GM18519 (cell line): ENCODE measurements around the gene HACD2.

Source experiments
- ATAC-seq: cut with Tn5 transposase; IDR thresholded peaks from one replicate; pipeline ENCODE4 v1.9.1; 2021; ENCODE audit warnings: mild to moderate bottlenecking, moderate library complexity; ENCODE audit not compliant: unreplicated experiment, low FRiP score

The HACD2 gene

DNA sequence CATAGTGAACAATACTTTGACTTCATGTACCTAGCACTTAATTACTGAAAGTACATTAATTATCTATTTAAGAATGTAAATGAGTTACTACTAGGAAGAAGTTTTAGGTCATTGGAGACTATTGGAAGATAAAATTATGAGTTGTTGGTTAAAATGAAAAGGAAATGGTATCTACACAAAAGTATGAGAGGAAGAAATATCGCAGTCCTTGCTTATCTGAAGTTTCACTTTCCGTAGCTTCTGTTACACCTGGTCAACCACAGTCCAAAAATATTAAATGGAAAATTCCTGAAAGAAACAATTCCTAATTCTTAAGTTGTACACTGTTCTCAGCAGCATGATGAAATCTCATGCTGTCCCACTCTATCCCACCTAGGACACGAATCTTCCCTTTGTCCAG is 57.8 kb downstream of the HACD2 start:
- ATAC-seq: no peak

DNA sequence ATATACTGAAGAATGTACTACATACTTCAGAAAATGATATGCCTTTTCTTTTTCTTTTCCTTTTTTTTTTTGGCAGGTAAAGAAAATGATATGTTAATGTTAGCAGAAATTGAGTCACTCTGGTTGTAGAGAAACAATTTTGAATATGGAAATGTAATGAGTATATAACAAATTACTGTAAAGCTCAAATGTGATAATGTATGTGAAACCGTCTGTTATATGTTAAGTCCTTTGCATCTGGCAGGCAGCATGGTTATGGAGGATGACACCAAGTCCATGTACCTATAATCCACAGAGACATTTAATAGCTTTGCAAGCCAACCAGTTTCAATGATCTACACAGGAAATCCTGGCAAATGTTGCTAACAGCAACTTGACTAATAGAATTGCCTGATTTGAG is 58.4 kb downstream of the HACD2 start:
- ATAC-seq: no peak

DNA sequence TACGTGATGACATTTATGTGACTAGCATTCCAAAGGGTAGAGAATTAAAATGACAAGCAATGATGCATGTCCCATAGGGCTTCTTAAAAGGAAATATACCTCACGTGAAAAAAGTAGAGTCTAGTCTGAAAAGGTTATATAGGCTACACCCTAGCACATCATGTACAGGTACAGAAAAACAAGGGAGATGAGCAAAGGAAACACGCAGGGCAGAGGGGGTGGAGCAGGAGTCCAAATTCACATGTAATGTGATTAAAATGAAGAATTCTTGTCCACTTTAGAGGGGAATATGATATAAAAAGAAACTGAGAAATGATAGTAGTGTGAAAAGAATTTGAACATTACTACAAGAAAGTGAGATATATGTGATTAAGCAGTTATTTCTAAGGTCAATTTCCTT is 59.4 kb downstream of the HACD2 start:
- no peak for ATAC-seq

DNA sequence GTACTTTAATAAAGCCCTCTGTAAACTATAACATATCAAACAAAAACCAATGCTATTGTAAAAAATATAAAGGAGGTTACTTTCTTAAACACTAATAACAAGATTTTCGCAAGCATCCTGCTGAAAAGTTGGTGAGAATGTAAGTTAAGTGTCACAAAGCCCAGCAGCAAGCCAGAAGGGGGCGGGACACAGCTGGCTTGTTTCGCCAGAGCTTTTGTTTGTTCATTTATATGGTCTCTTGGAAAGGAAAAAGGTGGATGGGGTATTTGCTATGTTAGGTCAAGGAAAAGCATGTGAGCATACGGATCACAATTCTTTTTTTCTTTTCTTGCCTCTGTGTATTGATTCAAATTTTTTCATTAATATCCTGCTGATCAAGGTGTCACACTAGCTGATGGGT is 59.9 kb downstream of the HACD2 start:
- no peak for ATAC-seq

DNA sequence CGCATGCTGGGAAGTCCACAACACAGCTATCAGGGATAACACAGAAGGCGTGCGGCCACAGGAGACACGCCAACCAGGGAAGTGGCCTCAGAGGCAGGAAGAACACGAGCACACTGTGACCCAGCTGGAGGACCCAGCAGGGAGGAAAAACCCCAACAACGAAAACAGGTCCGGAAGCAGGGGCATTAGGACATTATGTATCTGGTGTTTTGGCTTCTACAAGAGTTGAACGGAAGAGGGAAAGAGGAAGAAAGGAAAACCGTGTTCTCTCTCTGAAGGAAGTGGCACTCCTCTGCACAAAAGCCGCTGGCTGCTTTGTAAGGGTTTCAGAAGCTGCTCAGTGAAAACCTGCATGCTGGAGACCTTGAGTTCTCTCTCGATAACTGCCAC is 61.8 kb downstream of the HACD2 start:
- no peak for ATAC-seq

DNA sequence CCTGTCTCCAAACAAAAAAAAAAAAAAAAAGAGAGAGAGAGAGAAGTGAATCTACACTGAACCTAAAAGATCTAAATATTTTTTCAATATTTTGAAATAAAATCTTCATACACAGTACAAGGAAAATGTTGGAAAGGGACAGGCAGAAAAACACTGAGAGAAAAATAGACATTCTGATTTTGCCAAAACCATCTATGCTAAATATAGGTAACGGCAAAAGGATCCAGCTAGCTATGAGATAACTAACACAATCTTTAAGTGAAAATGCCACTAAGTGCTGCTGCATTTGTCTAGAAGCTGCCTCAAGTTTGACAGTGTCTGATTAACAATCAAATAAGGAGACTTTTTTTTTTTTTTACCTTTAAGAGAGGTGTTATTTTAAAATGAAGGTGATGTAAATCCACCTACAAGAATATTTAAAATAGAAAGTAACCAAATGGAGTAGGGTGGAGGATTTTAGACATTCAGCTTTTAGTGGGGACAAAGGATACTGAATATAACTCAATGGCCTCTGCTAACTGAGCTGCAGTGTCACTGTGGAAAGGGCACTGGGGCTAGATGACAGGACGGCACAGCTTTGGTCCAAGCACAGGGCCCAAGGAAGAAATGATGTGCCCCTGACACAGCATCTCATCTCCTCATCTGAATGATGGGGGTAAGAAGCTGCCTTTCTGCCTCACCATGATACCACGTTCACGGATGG is 62.4 kb downstream of the HACD2 start:
- ATAC-seq: no peak

DNA sequence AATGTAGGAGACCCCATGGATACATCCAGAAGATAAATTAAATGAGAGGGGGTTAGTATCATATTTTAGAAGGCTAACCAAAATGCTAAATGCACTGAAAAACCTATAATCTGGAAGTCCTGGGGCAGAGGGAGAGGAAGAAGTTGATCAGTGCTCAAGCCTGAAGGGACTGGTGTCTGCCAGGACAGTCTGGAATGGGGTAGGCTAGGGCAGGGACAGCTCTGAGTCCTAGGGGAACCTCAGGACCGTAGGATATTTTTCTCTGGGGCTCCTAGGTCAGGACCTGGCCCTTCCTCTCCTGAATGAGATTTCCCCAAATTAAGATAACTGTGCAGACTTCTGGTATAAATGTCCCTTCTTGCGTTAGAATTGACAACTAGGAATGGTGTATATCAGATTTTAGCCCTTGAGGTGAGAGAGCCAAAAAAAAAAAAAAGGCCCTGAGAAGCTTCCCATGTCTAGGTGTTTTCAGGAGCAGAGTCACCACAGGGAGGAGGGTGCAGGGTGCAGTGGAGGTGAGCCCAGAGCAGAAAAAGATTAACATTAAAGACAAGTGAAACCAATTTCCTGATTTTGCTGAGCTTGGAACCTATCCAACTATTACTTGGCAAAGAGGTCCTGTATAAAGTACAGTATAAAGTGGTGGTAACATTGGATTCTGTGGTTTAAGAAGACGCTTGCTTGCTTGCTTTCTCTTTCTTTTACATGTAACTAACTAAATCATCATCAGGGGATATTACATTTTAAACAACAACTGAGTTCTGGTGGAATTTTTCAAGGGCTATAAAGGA is 63.5 kb downstream of the HACD2 start:
- ATAC-seq: no peak

DNA sequence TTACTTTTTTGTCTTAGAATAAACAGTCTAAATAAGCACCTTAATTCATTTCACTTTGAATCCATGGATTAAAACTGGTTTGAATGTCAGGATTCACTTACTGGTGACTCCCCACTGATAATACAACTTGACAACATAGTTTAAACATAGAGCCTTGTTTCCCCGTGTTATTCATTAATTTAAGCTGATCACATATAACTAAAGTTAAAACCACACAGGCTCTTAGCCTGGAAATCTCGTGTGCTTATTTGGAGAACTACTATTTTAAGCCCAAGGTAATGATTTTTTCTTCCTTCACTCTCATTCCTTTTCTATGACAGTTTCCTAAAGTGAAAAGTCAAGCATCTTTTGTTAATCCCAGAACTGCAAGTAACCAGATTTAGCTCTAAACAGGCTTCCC is 64.2 kb downstream of the HACD2 start:
- ATAC-seq: no peak

DNA sequence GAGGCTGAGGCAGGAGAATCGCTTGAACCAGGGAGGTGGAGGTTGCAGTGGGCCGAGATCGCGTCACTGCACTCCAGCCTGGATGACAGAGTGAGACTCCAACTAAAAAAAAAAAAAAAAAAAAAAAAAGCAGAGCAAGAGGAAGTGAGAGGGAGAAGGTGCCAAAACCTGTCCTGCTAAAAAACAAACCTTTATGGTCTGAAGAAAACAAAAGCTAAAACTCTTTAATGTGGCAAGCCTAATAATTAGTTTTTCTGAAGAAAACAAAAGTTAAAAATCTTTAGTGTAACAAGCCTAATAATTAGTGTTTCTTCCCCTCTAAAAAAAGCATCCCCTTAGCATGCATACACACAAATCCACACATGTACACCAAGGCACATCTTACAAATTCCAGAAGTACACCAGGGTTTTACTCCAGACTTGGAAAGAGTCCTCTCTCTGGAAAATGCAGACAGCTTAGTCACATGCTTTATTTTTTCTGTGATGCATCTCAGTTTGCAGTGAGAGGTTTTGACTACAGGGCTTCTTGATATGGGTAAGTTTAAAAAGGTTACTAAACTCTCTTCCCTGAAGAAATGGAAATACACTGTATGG is 65.9 kb downstream of the HACD2 start:
- no peak for ATAC-seq

DNA sequence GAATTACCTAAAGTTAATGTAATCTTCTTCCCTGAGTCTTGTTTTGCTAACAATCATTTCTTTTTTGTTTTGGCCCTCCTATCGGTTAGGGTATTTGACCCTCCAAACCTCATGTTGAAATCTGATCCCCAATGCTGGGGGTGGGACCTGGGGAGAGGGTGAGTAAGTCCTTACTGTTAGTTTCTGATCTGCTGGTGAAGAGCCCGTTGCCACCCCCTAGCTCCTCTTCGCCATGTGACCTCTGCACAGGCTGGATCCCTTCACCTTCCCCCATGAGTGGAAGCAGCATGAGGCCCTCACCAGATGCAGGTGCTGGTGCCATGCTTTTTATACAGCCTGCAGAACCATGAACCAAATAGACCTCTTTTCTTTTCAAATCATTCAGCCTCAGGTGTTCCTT is 73.1 kb downstream of the HACD2 start:
- no peak for ATAC-seq

DNA sequence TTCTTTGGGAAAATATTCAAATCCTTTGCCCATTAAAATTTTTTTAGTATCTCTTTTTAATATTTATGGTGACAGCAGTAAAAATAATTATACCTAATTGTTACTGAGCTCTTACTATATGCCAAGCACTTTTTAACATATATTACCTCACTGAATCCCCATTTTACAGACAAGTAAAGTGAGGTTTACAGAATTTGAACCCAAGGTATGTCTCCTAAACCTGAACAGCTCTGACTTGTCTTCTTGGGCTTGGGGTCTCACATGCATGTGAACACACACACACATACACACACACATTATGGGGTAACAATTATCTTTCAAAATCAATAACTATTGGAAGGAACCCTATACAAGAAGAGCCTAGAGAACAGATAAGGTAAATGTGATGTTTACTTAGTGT is 73.8 kb downstream of the HACD2 start:
- ATAC-seq: no peak

DNA sequence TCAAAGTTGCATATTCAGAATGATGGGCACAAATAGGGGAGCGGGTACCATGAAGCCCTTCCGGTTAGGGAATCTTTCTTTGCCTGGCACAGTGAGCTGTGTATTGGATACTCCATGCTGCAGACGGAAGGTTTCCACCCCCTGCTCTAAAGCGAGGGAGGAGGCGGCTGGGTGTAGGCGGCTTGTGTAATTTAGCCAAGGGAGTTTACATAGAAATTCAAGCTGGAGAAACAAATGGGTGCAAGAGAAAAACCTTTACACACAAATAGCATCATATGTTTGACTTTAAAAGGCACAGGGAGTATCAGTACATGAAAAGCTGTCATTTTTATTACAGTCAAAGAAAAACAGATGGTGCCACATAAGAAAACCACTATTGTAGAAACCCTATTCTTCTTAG is 76.7 kb downstream of the HACD2 start:
- no peak for ATAC-seq

DNA sequence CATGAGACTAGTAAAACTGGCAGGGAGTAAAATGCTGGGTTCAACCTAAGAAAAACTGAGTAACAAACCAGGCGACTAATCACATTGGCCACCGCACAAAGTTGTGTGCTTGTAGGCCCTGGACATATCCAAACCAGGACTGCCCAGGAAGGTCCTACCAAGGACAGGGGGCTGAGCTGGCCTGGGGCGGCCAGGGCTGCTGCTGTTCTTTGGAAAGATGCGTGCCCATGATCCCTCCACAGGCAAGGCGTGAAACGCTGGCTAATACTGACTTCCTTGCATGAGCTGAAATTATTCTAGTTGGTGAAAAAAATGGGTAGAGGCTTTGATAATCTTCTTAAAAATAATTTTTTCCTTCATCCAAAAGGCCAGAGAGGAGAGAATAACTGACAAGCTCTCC is 79.0 kb downstream of the HACD2 start:
- ATAC-seq: no peak

DNA sequence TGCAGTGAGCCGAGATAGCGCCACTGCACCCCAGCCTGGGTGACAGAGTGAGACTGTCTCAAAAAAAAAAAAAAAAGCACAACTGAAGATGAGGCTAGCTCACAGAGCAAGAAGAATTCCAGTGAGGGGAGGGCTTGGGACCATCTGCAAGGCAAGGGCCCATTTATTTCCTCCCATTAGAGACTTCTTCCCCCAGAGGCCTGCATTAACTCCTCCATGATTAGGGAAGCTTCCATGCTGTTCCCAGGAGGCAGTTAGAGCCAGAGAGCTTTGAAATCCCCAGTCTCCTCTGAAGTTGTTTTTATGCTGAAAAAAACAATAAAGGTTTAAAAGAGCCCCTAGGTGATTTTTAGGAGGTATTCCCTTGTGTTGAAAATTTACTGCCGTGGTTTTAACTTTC is 81.7 kb downstream of the HACD2 start:
- ATAC-seq: no peak

DNA sequence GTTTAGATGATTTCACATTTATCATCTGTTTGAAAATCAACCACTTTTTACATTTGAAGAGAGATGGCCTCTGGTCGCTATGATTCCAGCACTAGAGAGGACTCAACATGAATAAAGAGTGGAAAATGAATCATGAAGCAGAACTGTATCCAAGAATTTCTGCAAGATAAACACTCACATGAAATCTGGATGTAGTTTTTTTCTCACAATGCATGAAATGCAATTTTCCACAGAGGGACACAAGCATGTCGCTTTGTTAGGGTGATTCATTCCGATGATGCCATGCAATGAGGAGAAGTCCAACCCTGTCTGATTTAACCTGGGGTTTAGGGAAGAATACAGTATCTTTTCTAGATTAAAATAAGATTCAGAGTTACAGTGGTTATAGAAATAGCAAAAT is 85.5 kb downstream of the HACD2 start:
- ATAC-seq: no peak

DNA sequence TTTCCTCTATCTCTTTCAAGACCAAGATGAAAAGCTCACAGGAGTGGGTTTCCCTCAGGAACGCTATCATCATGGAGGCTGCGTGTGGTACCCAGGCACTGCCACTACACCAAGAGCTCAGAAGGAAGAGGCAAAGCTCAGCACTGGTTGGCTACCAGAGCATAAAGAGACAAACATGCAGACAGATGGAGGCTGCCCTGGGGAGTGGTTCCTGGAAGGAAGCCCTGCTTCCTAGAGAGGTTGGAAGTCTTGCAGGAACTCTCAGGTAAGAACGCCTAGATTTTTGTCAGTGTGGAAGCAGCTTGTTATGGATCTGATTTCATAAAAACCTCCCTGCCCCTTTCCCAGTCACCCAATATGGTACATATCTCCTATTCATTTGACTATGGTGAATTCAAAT is 86.1 kb downstream of the HACD2 start:
- no peak for ATAC-seq

DNA sequence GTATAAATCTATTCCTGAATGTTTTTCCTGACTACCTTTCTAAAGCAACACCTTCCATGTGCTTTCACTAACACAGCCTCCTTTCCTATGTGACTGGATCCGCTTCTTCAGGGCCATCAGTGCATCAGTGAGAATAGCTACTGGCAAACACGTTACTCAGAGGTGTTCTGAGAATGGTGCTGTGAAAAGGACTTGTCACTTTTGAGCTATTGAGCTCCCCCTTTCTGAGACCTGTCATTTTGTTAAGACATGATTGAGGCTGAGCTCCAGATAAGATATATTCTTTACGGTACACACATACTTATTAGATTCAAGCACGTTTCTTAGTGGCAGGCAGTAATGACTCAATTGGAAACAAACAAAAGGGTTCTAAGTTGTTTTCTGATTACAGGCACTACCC is 90.9 kb downstream of the HACD2 start:
- ATAC-seq: no peak

DNA sequence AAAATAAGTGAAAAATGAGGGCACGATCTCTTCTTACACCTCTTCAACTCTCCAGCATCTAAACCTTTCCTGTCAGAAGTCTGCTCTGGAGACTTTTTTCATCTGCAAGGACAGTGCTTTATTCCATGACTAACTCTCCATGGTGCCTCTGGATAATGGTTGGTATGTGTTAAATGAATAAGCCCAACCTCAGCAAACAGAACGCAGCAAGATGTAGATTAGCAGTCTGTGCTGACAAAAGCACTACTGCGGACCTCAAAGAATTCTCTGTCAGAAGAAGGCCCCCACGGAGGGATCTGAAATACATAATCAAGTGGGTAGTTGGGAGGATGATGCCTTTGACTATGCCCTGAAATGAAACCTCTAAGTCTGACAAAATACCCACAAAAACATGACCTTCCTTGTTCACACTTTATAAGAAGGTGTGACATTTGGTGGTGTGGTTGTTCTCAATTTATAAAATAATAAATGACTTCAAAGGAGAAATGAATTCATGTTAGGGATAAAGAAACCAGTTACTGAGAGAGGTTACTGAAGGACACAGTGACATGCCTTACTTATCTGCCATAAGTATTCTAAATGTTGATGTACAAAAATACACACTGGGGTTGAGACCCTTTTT is 92.8 kb downstream of the HACD2 start:
- no peak for ATAC-seq

DNA sequence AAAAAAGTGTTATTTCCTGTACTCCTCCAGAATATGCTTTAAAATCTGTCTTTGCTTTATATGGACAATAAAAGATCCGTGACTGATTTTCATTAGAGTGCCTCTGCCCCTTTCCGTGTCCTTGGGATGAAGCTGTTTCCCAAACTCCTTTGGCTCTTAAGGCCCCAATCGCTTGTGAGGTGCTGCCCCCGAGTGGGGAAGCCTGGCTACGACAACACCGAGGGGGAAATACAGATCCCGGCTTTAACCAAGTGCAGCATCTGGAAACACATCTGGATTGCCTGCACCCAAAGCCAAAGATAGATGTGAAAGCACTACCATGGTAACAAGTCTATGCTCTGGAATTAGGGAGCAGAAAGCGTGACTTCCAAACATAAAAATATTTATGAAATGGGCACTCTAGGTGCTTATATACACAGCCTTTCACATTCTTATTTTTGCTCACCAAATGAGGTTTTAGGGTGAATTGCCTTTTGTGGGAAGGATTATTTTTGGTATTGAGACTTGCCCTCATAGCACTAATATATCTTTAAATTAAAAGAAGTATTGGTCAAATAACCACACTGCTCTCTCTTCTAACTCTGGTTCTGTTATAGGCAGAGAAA is 95.4 kb downstream of the HACD2 start:
- ATAC-seq: no peak

DNA sequence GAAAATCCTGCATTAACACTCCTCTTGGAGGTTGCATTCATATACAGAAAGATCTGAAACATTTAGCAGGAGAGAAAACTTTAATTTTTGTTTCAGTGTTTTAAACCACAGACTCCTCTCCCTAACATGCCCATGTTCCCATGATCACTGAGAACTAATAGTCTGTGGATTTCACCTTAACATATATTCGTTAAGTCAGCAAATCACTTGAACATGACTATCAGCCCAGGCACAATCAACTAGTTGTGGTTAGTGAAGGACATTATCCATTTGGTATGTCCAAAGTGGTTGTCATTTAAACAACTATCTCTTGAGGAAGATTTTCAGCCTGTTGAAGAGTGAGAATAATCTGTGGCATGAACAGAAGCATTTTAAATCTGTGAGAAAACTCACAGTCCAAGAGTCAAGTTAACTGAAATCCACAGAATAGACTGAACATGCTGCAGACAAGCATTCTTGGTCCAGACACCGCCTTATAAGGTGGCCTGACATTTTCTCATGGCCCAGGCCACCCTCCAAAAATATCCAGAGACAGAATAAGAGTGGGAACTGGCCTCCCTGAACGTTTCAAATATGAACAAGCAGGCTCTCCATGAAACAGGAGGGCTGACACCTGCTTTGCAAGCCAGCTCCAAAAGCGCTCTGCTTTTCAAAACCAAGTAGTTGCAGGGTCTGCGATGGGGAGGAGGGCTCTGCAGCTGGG is 96.1 kb downstream of the HACD2 start:
- no peak for ATAC-seq
